IgD-negative memory B cell (primary cell): ENCODE data around the gene PDE4DIP. TPM values are rescaled to one million over a fixed set of nuclear protein-coding genes. Genes with fewer than 3 reads are reported as not detected.
"Not testable (repeated sequence)": the region's sequence is repeated elsewhere in the genome, so short reads cannot be mapped to it uniquely, and the experiment has no call there.

ENCODE experiments used
- H3K27ac Mint-ChIP-seq, 3 donors: one replicate each; pipeline ENCODE4 v1.8.0; 2020 to 2022; ENCODE audit warnings: mild to moderate bottlenecking in 3 of 3, mixed read lengths in 3 of 3, moderate library complexity in 1 of 3
- H3K27me3 Mint-ChIP-seq: one replicate; pipeline ENCODE4 v1.8.0; 2021; ENCODE audit warnings: mixed read lengths
- H3K36me3 Mint-ChIP-seq: one replicate; pipeline ENCODE4 v1.8.0; 2020; ENCODE audit warnings: mild to moderate bottlenecking, mixed read lengths
- H3K4me1 Mint-ChIP-seq, 3 donors: one replicate each; pipeline ENCODE4 v1.8.0; 2020 to 2022; ENCODE audit warnings: mixed read lengths in 3 of 3, mild to moderate bottlenecking in 1 of 3
- H3K4me3 Mint-ChIP-seq, 4 donors: one replicate each; pipeline ENCODE4 v1.8.0; 2020 to 2022; ENCODE audit warnings: mild to moderate bottlenecking in 4 of 4, mixed read lengths in 4 of 4, moderate library complexity in 3 of 4
- H3K9me3 Mint-ChIP-seq, 3 donors: one replicate each; pipeline ENCODE4 v1.8.0; 2020 to 2021; ENCODE audit warnings: mixed read lengths in 3 of 3, mild to moderate bottlenecking in 1 of 3
- polyA plus RNA-seq: library from polyadenylated mRNA; unstranded; fragments of 300-500 nt; fragmentation: Illumina TruSeq; gene quantifications from one replicate; pipeline ENCODE4 v1.2.3, GENCODE V29; 2021

The PDE4DIP gene
- polyA plus RNA-seq, 1 donor from 2014 or later: 44.1 TPM

DNA sequence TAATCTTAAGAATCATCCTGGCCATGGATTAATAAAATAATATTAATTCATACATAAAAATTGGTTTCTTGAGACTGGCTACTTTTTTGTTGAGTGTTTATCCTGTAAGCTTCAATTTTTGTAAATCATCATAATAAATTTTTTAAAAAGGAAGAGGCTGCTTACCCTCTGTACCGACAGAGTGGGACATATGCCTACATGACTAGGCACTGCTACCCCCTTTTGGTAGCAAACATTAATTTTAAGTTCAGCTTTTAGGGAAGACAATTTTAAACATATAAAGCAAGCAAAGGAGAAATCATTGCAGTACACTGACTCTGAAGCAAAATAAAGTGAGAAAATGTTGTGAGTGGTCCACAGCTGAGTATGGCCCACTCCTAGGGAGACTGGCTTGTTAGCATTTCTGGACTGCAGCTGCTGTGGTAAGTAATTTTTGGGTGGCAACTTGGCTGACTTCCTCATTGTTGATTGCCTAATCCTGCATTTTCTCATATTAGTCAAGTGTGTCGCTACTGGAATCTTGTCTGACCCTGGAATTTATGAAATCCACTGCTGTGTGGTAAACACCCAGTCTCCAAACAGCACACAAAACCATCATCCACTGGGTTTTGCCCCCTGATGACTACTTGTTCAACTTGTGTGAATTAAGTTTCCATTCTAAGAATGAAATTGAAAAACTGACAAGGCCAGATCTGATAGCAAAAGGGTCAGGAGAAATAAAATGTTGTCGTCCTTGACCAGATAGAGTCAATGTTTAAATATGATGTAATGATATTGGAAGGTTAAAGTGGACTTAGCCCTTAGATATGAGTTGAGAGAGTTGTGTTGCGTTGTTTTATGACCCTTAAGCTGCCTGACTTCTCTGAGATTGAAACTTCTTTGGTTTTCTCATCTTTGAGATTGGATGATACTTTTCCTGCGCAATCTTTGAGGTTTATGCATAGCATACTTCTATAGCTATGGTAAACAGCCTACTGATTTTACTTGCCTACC, 50.4 kb downstream of the PDE4DIP start:
- H3K4me1 Mint-ChIP-seq, H3K36me3 Mint-ChIP-seq, H3K27me3 Mint-ChIP-seq, H3K9me3 Mint-ChIP-seq, H3K27ac Mint-ChIP-seq, H3K4me3 Mint-ChIP-seq: not testable (repeated sequence)

DNA sequence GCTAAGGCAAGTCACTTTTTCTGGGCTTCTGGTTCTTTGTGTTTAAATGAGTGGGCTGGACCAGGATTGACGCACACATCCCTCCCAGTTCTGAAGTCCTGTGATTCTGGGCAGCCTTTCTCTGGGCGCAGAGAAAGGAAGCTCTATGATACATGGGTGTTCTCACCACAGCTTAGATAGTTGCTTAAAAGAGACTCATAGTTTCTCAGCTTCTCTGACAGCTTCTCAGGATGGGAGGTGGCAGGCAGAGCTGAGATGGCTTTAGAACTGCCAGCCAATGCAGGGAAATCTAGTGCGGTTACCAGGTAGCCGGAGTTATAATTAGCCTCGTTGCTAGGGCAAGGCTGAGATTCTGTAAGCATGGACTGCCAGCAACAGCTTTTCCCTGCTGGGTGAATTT, 55.8 kb downstream of the PDE4DIP start:
- not testable (repeated sequence) for H3K27ac Mint-ChIP-seq, H3K9me3 Mint-ChIP-seq, H3K4me3 Mint-ChIP-seq, H3K27me3 Mint-ChIP-seq, H3K4me1 Mint-ChIP-seq, H3K36me3 Mint-ChIP-seq

DNA sequence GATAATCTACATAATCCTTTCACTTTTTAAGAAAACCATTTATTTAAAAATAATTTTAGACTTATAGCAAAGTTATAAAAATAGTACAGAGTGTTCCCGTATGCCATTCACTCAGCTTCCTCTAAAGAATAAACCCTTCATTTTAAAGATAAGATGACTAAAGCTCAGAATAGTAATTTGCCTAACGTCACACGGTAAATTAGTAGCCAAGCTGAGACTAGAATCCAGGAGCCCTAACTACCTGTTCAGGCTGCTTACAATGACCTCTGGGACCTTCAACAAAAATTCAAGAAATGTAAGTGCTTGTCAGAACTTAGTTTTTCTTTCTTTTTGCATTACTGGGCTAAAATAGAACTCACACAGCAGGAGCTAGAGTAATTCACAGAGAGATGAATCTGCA, 56.5 kb downstream of the PDE4DIP start:
- H3K4me3 Mint-ChIP-seq, H3K36me3 Mint-ChIP-seq, H3K27me3 Mint-ChIP-seq, H3K27ac Mint-ChIP-seq, H3K4me1 Mint-ChIP-seq, H3K9me3 Mint-ChIP-seq: not testable (repeated sequence)

DNA sequence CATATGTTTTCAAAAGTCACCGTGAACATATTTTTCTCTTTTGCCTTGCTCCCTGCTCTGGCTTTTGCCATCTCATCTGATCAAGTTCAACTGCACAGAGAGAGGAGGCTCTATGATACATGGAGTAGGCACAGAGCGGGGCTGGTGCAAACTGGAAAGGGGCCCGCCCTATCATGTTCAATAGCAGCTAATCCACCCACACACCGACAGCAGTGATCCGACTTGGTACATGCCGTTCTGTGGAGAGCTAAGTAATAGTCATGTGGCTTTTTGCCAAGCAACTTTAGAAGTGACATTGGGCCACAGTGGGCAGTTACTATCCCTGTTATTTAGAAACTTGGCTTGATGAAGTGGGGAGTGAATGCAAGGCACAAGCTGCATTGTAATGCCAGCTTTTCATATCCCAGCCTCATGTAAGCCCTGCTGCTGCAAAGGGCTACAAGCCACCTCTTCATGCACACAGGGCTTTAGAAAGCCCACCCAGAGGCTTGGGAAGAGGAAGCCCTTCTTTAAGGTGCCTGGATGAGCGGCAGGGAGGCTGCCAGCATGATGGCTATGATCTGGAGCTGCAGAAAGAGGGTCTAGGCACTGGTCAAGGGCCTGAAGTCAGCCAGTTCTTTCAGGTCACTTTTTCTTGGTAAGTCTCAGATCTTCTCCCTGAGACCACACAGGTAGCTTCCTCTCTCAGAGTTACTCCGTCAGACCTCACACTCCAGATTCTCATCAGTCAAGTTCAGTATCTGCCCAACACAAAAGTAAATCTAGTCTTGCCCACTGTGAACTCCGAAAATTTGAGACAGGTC, 57.1 kb downstream of the PDE4DIP start:
- not testable (repeated sequence) for H3K27ac Mint-ChIP-seq, H3K36me3 Mint-ChIP-seq, H3K27me3 Mint-ChIP-seq, H3K4me1 Mint-ChIP-seq, H3K9me3 Mint-ChIP-seq
- H3K4me3 Mint-ChIP-seq: peak overlapping the region in 1 of 4 donors; percentile 41

DNA sequence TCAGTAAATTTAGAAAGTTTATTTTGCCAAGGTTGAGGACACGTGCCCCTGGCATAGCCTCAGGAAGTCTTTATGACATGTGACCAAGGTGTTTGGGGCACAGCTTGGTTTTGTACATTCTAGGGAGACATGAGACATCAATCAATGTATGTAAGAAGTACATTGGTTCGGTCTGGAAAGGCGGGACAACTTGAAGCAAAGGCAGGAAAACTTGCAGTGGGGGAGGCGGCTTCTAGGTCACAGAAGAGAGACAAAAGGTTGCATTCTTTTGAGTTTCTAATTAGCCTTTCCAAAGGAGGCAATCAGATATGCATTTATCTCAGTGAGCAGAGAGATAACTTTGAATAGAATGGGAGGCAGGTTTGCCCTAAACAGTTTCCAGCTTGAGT, 57.7 kb downstream of the PDE4DIP start:
- H3K36me3 Mint-ChIP-seq, H3K27ac Mint-ChIP-seq, H3K27me3 Mint-ChIP-seq, H3K9me3 Mint-ChIP-seq, H3K4me1 Mint-ChIP-seq: not testable (repeated sequence)
- H3K4me3 Mint-ChIP-seq: peak overlapping the region in 1 of 4 donors; percentile 41

DNA sequence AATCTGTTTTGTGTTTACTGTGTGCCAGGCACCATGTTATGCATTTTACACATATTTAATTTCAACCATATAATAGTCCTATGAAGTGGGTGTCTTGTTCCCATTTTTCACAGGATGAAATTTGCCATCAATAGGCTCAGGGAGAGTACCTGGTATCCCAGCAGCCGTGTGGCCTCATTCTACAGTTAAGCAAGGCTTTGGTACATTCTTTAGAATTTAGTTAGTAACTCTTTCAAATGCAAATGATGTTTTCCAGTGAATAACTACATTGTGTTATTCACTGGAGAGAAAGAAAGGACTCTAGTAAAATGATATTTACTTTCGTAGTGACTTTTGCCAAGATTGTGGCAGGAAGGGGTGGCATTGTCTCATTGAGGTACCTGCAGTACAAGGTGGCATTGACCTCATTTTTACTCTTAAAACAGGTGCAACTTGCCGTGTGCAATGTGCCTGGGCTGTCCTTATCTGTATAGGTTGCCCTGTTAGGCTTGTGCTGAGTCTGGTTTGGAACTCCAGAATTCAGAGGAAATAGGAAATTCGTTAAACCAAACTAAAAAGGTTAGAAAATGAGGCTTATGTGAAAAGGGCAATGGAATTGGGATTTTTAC, 65.1 kb downstream of the PDE4DIP start:
- not testable (repeated sequence) for H3K27ac Mint-ChIP-seq, H3K9me3 Mint-ChIP-seq, H3K27me3 Mint-ChIP-seq, H3K4me3 Mint-ChIP-seq, H3K36me3 Mint-ChIP-seq, H3K4me1 Mint-ChIP-seq

DNA sequence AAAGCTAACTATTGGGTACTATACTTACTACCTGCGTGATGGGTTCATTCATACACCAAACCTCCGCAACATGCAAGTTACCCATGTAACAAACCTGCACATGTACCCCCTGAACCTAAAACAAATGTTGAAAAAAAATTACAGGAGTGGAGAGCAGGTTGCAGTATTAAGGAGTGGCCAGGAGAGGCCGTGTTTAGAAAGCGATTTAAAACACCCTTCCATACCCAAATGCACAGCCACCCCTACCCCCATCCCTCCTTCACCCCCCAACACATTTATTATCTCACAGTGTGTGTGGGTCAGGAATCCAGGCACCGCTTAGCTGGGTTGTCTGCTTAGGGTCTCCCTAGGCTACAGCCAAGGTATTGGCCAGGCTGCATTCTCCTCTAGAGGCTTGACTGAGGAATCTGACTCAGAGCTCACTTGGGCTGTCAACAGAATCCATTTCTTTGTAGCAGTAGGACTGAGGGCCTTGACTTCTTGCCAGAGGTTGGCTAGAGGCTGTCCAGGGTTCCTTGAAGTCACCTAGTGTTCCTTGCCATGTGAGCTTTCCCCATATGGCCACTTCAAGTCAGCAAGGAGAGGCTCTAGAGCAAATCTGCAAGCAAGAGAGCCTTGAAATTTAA, 67.2 kb downstream of the PDE4DIP start:
- not testable (repeated sequence) for H3K4me1 Mint-ChIP-seq, H3K4me3 Mint-ChIP-seq, H3K9me3 Mint-ChIP-seq, H3K27me3 Mint-ChIP-seq, H3K27ac Mint-ChIP-seq, H3K36me3 Mint-ChIP-seq

DNA sequence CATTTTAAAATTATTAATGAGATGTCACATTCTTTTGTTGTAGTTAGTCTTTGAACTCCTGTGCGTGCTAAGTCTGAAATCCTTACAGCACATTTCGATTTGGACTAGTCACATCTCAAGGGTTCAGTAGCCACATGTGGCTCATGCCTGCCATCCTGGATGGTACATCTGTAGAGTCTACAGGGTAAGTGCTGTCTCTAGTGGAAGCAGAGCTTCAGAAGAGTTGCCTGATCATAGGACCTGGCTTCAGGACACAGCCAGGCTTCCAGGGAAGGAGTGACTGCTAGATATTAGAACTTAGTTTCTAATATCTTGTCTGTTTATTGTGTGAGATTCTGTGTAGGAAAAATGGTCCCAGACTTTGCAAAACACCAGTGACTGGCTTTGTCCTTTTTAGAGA, 72.0 kb downstream of the PDE4DIP start:
- H3K27ac Mint-ChIP-seq, H3K9me3 Mint-ChIP-seq, H3K4me1 Mint-ChIP-seq, H3K4me3 Mint-ChIP-seq, H3K27me3 Mint-ChIP-seq, H3K36me3 Mint-ChIP-seq: not testable (repeated sequence)

DNA sequence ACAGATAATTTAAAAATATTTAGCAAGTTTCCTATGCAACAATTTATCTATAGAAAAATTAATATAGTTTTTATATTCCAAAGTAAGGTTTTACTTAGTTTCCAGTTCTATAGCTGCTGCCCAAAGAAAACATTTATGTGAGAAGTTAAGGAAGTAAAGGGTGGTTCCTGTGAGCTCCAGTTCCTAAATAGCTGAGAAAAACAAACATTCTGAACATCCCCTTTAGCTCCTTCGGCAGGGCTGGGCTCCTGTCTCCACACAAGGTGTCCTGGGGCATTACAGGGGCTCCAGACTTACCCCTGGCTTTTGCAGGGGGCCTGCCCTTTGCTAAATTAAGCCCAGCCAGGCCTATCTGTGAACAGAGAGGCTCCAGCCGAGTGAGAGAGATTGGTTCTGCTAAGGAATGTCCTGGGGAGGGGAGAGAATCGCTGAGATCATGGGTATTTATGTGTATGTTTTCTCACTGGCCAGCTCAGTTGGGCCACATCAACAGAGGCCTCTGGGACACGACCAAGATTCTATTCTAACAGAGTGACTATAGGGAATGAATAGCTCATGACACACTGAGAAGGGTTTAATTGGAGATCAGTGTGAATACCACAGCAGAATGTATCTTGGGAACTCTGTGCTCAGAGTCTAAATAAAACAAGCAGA, 72.6 kb downstream of the PDE4DIP start:
- not testable (repeated sequence) for H3K36me3 Mint-ChIP-seq, H3K27me3 Mint-ChIP-seq, H3K9me3 Mint-ChIP-seq, H3K27ac Mint-ChIP-seq, H3K4me1 Mint-ChIP-seq
- peak overlapping the region in 1 of 4 donors; percentile 43 for H3K4me3 Mint-ChIP-seq

DNA sequence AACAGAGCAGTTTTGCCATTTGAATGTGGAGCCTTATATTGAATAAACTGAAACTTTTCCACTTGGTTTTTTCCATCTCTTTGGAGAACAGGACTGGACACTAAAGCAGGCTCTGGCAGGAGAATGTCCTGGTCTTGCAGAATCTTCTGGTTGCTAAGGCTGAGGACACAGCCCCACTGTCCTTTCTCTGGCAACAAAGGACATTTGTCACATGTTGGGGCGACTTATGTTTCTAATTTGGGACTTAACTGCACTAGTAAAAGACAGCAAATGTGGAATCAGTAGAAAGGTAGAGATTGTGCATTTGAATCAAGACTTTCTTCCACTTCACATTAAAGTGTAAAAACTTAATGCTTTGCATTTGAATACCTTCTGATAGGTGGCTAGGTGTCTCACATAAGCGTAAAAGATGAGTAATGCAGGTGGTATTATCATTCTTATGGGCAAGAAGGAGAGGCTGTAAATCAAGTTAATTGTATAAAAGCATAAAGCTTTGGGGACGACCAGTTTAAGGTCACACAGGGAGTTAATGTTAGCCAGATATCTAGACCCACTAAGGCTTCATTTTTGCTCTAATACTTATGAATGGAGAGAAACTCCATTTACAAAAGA, 74.7 kb downstream of the PDE4DIP start:
- peak overlapping the region in 1 of 3 donors; percentile 83 for H3K27ac Mint-ChIP-seq
- H3K9me3 Mint-ChIP-seq, H3K4me1 Mint-ChIP-seq, H3K27me3 Mint-ChIP-seq, H3K36me3 Mint-ChIP-seq: not testable (repeated sequence)
- peak overlapping the region in 1 of 4 donors; percentile 27 for H3K4me3 Mint-ChIP-seq

DNA sequence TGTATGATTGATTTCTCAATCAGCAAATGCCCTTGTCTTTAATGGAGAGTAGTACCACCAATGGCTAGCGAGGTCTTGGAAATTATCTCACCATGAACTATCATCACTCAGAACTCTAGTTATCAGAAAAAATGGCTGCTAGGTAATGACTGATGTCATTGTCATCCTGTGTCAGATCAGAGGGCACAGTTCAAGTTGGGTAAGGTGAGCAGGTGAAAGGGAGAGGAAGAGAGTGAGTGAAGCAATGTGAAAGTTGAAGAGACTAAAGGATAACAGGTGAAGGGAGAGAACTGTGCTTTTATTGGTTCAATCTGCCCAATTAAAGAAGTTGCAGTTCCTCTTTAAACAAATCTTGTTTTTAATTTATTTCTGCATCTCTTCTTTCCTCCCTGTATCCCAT, 76.8 kb downstream of the PDE4DIP start:
- H3K9me3 Mint-ChIP-seq, H3K27me3 Mint-ChIP-seq, H3K27ac Mint-ChIP-seq, H3K4me3 Mint-ChIP-seq, H3K36me3 Mint-ChIP-seq, H3K4me1 Mint-ChIP-seq: not testable (repeated sequence)

DNA sequence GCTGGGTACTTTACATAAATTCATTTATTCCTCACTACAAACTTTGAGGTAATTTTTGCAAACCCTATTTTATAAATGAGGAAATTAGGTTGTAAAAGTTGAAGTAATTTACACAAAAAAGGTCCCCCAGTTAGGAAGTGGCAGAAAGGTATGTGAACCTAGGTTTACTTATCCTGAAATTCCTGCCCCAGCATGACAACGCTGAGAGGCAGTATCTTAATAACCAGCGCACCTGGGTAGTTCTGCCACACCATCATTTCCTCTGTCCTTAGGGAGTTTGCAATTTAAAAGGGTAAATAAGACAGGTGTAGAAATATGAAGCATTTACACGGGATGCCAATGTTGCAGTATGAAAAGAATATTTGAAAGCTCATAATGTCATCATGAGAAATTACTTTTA, 79.6 kb downstream of the PDE4DIP start:
- H3K4me1 Mint-ChIP-seq, H3K4me3 Mint-ChIP-seq, H3K36me3 Mint-ChIP-seq, H3K9me3 Mint-ChIP-seq, H3K27ac Mint-ChIP-seq, H3K27me3 Mint-ChIP-seq: not testable (repeated sequence)

DNA sequence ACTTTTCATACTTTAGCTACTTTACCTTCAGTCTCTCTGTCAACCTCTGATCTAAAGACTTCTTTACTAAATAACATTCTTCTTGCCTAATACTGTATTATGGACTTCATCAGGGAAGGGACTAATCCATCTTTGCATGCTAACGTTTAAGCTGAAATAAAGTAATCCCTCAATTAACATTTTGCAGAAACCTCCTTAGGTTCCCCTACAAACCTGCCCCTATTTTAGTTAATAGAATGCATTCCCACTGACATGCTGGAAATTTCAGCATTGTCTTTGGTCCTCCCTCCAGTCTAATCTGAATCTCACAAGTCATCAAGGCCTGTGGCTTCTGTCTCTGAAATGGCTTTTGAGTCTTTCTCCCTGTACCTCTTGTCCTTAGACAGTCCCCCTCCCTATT, 83.4 kb downstream of the PDE4DIP start:
- not testable (repeated sequence) for H3K27me3 Mint-ChIP-seq, H3K4me3 Mint-ChIP-seq, H3K4me1 Mint-ChIP-seq, H3K27ac Mint-ChIP-seq, H3K36me3 Mint-ChIP-seq, H3K9me3 Mint-ChIP-seq

DNA sequence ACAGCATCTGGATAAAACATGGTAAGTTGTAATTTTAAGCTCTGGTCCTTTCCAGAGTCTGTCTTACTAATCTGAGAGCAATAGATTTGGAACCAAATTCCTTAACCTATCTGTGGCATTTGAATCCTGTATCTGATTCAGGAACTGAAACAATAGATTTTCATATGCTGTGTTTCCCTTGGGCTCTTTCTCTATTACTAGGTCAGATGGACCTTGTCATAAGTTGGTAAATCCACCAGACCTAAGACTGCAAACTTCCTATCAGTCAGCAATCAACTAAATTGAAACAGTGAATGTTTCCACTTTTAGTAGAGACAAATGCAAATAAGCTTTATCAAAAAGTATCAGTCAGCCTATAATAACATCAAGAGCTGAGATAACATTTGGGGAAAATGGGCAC, 85.0 kb downstream of the PDE4DIP start:
- H3K36me3 Mint-ChIP-seq, H3K9me3 Mint-ChIP-seq, H3K4me1 Mint-ChIP-seq, H3K27me3 Mint-ChIP-seq, H3K27ac Mint-ChIP-seq, H3K4me3 Mint-ChIP-seq: not testable (repeated sequence)
